HCEC 1CT (cell line): ENCODE measurements around the gene KPNB1.

Experiments
- DNase-seq: peaks from one replicate; pipeline ENCODE4 v3.0.0-alpha.2; 2017

Gene KPNB1

DNA sequence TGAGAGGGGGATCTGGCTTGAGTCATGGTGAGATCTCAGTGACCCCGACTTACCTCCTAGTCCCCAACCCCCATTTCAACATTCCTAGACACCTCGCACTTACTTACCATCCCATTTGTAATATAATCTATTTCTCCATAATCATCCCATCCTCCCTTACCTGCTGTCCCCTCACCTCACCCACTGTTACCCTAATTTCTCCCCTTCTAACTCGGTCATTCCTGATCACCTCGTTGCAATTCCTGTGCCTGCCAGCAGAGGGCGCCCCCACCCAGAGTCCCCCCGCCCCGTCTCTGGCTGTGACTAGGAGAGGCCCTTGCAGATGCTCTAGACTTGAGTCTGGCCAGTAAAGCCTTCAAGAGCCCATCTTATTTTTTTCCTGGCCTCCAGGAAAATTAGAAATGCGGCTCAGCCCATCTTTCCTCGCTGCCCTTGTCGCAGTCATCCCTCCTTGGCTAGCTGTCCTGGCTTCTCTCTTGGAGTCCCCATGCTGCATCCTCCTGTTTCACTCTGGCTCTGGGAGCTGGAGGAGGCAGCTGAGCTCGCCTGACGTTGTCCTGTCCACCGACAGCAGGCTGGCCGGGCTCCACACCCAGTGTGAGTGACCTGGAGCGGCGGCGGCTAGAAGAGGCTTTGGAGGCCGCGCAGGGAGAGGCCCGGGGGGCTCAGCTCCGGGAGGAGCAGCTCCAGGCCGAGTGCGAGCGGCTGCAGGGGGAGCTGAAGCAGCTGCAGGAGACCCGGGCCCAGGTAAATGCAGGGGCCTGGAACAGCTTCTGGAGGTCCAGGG is 49.2 kb downstream of the KPNB1 start:
- DNase-seq = no peak

DNA sequence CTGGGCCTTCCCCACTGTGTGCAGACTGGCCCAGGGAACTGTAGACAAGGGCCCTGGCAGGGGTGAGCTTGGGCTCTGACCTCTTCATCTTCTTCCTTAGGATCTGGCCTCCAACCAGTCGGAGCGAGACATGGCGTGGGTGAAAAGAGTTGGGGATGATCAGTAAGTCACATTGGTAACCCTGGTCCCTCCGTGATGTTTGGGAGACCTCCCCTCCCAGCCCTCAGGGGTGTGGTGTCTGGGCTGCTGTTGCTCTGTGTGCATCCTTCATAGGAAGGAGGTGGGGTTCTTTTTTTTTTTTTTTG is 49.8 kb downstream of the KPNB1 start:
- no peak for DNase-seq

DNA sequence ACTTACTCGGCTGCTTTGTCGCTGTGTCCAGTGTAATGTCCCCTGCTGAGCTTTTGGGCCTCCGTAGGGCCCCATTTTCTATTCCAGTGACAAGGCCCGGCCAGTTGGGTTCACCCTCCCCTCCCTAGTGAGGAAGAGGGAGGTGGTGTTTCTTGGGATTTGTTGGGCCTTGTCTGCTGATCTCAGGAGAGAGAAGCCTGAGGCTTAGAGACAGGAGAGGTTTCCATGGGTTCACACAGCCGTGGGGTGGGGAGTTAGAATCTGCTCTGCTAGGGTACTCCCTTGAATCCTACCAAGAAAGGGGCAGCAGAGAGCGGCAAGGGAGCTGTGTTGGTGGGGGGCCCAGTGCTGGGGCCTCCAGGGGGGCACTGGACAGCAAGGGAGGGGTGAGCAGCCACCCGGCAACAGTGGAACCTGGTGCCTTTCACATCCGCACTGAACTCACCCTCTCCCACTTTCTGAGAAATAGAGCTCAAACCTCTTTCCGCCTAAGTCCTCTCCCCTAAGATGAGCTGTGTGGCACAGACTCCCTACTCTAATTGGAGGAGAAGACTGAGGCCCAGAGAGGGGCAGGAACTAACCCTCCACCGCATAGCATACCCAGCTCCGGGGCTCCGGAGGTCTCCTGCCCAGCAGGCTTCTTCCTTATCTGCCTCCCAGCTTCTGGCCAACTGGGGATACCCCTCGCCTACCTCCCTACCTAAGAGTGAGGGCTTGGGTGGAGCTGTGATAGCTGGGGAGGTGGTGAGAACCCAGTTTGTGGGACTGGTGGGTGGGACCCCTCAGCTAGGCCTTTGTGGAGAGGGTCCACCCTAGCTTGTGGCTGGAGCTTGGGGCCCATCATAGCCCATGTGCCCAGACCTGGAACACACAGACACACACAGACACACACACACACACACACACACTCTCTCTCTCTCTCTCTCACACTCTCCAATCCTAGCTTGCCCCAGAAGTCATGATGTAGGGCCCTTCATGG is 51.0 kb downstream of the KPNB1 start:
- DNase-seq = no peak

DNA sequence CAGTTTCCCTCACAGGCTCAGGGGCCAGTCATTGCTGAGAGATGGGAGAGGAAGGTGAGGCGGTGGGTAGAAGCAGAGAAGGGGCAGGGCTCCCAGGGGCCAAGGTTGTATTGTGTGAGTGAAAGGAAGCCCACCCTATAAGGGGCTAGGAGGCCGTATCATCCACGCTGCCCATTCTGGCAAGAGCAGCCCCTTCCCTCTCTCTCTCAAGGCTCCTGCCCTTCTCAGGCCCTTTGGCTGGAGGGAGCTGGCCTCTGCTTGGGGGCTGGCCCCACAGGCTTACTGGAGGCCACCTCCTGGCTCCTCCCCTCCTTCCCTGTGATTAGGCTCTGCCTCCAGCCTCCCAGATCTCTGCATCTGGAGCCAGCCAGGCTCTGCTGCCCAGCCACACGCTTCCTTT is 51.9 kb downstream of the KPNB1 start:
- no peak for DNase-seq

DNA sequence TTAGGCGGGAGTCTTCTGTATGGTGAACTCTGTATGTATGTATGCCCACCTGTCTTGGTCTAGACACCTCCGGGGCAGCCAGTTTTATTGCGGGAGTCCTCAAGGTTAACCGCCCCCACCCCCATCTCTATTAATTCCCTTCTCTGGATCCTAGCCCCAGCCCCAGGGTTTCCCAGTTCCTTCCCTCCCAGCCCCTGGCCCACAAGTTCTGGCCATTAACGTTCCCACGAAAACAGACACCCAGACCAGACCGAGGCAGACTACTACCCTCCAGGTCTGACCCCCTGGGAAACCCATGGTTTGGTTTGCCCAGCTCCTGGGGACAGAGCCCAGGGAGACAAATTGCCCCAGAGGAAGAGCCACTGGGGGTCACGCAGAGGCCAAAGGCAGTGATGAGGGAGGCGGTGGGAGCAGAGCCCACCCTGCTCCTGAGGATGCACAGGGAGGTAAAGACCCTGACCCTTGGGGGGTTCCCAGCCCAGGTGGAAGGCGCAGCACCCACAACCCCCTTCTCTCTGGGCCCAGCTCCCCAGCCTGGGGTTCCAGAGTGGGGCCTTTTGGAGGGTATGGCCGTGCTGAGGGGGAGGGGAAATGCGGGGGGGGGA is 52.8 kb downstream of the KPNB1 start:
- DNase-seq = no peak

DNA sequence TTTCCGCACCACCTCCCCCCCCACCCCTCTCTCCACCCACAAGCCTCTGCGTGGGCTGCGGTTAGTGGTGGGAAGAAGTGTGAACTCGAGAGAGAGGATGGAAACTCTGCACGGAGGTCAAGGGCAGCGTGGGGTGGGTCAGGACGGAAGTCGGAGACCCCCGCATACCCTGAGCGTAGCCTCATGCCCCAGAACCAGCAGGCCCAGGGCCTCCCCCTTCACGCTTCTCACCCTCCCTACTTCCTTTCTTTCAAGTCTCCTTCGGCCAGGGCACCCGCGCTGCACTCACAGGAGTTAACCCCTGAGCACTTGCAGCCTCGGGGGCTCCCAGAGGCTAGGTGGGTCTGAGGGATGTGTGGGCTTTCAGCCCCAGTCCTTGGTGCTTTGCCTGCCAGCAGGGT is 53.5 kb downstream of the KPNB1 start:
- DNase-seq = no peak

DNA sequence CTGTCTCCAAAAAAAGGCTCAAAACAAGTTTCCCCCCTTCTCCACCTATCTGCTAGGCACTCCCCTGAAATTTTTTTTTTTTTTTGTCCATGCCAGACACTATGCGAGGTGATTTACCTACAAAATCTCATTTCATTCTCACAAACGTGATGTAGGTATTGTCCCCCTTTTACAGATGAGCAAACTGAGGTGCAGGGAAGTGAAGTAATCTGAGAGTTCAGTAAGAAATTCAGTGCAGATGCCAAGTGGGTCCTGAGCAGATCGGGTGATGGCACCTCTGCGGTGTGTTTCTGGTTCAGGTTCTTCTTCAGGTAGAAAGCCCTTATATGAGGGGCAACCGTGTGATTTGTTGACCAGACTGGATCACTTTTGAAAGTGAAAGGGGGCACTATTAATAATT is 54.0 kb downstream of the KPNB1 start:
- DNase-seq = no peak

DNA sequence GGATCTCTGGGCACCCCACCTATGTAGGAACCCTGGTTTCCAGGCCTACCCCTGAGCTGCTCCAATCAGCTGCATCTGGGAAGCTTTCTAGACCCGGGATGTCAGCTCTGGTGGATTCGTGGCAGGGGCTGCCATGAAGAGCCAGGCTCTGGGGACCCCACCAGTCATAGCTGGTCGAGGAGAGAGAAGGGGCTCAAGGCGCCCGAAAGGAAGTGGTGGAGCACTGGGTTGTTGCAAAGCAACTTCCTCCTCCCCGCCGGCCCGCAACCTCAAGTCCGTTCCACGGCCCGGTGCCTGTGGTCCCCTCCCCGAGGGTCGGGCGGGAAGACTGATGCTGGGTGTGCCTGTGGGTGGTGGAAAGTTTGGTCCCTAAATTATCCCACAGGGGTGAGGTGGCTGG is 54.4 kb downstream of the KPNB1 start:
- DNase-seq = no peak

DNA sequence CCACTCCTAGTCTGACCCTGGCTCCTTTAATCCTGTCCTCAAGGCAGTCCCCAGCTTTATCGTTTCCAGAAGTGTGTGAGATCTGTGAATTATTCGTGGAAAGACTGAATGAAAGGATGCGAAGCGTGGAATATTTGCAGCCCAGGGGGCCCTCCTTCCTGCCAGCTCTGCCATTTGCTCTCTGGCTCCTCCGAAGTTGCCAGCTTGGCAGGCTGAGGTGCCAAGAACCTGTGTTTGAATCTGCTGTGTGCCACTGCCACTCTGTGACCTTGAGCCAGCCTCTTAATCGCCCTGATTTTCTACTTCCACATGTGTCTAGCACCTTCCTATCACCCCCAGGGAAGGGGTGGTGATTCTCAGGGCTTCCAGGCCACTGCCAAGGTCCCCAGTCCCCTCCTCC is 55.0 kb downstream of the KPNB1 start:
- no peak for DNase-seq

DNA sequence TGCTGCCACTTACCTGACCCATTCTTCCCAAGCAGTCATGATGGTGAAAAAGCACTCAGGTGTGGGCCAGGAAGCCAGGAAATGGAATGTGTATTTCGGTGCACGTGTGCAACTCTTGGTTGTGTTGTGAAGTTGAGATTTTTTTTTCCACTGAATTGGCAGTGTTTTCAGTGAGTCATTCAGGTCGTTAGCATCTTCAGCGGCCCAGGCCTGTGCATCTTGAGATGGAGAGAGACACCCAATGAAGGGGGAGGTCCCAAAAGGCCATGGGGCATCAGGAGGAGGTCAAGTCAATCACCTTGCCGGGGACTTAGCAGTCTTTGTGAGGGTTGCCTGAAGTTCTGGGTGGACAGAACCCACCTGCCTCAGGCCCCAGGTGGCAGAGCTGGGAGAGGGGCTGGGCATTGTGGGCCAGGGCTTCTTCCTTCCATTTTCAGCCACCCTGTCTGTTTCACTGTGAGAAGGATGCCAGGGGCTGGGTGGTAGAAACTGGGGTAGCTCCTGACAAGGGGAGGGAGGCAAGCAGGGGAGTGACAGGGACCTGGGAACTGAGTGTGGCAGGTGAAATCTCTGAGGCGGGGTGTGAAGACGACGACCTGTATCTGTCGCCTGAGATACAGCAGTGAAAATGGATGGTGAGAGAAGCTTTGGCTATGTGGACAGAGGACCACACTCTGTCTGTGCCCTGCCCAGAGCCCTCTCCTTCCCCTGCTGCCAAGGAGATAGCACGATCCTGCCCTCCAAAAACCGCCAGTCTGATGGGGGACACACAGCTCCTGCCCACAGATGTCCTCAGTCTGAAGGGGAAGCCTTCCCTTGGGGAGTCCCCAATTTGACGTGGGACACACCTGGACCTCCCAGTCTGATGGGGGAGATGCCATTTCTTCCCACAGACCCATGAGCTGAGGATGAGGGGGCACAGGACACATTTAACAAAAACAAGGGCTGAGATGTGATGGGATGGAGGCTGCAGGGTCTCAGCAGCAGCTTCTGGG is 56.1 kb downstream of the KPNB1 start:
- DNase-seq = no peak

DNA sequence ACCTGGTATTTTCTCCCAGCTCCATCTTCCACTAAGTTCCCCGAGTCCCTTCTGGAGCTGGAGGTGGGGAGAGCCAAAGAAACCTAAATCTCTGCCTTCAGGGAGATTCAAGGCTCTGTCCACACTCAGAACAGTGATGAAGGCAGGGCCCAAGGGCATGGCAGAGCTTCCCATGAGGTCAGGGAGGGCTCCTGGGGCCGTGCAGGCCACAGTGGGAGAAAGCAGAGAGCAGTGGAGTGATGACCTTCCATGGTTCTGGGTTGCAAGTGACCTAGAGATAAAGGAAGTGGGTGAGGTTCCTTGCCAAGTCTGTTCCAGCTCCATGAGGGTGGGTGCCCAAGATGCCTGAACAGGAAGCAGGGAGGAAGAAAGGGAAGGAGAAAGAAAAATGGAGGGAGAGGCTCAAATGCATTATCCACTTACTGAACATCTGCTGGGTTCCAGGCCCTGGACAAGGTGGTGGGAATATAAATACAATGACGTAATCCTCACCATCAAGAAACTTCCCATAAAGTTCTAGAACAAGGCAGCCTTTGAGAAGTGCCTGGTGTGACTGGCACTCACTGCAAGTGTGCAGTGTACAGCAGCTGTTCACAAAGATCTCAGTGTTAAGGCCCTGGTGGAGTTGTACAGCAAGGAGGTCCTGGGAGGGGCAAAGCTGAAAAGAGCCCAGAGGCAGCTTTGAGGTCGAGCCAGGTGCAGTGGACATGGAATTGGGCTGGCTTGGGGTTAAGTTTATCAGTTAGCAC is 57.5 kb downstream of the KPNB1 start:
- DNase-seq = no peak

DNA sequence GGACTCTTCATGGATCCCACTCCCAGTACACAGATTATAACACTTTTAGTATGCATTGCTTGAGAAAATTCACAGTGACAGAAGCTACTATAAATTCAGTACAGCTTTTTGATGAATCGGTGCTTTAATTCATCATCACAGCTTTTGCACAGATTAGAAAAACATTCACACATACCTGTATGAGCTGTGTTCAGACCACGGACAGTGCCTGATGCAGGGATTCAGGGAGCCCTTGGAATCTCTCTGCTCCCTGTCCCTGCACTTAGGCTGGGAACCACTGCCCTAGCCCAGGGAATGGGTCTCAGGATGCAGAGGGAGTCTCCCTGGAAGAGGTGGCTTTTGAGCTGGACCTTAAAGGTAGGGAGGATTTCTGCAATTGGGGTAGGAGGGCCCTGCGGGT is 58.2 kb downstream of the KPNB1 start:
- DNase-seq = no peak

DNA sequence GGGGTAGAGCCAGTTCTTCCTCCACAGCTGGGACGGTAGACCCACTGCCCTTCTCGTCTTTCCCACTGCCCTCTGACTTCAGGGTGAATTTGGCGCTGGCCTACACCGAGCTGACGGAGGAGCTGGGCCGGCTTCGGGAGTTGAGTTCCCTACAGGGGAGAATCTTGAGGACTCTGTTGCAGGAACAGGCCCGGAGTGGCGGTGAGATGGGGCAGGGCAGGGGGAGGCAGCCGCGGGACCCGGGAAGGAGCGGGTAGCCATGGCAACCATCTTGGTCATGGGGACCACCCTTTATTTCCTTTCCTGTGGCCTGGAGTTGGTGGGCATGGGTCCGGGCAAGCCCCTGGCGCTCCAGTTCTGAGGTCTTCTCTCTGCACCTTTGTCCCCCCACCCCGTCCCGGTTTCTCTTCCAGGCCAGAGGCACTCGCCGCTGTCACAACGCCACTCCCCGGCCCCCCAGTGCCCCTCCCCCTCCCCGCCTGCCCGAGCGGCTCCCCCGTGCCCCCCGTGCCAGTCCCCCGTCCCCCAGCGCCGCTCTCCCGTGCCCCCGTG is 58.7 kb downstream of the KPNB1 start:
- no peak for DNase-seq

DNA sequence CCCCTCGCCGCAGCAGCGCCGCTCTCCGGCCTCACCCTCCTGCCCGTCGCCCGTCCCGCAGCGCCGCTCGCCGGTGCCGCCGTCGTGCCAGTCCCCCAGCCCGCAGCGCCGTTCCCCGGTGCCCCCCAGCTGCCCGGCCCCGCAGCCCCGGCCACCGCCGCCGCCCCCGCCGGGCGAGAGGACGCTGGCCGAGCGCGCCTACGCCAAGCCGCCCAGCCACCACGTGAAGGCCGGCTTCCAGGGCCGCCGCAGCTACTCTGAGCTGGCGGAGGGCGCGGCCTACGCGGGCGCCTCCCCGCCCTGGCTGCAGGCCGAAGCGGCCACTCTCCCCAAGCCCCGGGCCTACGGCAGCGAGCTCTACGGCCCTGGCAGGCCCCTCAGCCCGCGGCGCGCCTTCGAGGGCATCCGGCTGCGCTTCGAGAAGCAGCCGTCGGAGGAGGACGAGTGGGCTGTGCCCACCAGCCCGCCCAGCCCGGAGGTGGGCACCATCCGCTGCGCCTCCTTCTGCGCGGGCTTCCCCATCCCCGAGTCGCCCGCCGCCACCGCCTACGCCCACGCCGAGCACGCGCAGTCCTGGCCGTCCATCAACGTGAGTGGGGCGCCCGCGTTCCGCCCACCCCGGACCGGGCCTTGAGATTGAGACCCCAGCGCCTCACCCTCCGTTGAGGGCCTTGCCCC is 59.3 kb downstream of the KPNB1 start:
- peak; percentile 39 for DNase-seq

DNA sequence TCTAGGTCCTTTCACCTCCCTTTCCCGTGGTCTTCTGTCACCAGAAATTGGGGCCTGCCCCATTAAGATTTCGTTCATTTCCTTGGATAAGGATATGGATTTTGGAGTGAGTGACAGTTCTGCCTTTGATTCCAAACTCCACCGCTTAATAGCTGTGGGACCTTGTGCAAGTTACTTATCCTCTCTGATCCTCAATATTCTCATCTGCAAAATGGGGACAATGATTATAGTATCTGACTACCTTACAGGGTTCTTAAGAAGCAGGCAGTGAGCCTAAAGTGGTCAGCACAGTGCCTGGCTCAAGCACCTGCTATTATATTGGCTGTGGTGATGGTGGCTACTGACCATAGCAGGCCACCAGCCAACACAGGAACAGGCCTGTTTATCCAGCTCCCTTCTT is 59.9 kb downstream of the KPNB1 start:
- no peak for DNase-seq

DNA sequence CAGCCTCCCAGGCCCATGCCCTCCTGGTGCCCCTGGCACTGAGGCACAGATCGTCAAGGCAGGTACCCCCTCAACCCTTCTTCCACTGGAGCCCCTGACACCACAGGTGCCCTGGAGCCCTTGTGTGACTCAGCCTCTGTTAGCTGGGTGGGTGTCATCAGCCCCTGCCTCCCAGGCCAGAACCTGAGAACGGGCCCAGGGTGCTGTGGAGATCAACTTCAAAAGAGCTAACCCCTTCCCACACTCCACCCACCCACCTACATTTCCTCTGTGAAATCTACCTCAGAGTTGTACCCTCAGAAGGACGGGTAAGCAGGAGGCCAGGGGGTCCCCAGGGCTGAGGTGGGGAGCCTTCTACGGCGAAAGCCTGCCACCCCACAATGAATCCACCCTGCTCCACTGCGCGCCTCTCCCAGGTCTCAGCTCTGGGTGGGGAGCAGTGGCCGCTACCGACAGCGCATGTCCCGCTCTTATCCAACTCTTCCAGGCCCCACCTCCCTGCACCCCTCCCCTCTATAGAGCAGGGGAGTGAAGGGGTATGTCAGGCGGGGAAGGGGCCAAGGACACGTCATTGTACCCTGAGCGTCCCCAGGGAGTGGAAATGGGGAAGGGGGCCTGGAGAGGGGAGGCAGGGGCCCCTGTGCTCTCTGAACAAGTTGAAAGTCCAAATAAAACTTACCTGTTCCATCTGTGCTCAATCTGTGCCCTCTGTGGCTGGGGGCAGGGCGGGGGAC is 61.8 kb downstream of the KPNB1 start:
- DNase-seq = no peak

DNA sequence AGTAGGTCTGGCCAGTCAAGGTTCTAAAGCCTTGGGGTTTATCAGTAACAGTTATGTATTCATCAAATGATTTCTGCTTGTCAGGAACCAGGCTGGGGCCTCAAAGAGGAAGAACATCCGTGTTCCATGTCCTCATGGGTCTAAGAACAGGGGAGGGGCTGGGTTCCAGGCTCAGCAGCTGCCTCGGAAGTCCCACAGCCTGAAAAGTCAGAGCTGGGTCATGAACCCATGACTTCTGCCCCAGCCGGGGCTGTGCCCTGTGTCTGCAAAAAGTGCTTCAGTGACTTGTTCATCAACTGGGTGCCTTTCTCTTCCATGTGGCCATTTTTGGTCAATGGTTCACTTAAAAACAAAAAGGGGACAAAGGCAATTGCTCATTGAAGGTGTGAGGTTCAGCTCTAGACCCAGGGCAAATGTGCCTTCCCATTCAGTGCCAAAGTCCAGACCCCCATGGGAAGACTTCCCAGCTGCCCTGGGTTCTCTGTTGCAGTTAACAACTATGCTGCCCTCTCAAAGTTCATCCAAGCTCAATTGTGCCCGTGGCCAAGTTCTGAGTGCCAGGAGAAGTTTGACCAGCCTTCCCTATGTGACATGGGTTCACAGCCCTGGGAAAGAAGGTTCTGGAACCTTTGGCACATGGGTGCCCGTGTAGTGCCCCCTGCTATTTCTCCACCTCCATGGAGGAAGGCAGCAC is 62.8 kb downstream of the KPNB1 start:
- DNase-seq = no peak

DNA sequence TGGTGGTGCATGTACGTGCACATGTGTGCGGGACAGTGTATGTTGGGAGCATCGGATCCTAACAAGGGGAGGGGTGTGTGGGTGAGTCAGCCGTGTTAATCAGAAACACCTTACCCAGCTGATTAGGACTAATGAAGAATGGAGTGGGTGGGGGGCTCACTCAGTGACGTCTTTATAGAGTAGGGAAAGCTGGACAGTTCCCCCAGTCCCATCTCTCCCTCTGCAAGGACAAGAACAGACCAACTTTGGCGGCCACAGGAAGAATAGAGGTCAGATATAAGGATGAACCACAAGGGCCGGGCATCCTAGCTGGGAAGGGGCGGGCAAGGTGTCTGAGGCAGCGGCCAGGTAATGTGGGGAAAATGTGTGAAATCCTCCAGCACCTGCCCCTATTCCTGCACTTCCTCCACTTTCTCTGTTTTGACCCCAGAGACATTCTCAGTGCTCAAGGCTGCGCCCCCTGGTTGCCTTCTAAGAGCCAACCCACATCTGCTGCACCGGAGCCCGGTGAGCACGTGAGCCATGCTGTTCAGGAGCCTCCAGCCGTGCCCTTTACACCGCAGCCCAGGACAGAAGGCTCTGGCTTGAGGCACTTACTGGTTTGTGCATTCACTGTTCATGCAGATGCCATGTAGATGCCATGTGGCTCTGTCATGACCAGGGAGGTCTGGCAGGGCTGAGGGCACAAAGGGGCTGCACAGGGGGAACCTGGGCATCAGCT is 64.4 kb downstream of the KPNB1 start:
- DNase-seq = no peak
